ENCODE data around the gene EEF1AKMT2.

The EEF1AKMT2 gene

DNA sequence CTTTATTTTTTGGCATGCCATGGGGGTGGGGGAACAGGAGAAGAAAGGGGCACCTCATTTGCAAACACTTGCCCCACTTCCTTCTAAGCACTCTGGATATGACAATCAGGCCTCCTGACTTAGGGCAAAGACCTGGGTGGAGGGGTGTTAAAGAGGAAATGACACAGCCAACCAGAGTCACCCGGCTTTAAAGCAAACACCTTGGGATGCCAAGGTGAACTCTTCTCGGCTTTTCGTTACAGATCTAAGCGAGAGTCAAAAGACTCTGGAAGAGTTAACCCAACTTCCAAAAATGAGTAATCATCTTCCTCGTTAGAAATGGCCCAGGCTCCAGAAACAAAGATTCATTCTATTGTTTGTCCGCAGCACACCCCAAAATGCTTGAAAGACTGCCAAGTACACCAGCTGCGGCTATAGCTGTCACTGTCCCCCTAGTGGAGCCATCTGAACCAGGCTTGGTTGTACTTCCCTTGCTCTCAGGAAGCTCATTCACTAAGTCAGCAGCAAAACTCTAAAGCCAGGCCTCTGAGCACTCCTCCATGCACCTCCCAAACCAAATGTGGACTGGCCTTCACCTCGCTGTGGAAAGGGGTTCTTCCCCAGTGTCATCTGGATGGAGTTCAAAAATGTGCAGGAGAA, 72.4 kb downstream of the EEF1AKMT2 start:
- DNase-seq (ENCODE audit: low spot score) = no peak

DNA sequence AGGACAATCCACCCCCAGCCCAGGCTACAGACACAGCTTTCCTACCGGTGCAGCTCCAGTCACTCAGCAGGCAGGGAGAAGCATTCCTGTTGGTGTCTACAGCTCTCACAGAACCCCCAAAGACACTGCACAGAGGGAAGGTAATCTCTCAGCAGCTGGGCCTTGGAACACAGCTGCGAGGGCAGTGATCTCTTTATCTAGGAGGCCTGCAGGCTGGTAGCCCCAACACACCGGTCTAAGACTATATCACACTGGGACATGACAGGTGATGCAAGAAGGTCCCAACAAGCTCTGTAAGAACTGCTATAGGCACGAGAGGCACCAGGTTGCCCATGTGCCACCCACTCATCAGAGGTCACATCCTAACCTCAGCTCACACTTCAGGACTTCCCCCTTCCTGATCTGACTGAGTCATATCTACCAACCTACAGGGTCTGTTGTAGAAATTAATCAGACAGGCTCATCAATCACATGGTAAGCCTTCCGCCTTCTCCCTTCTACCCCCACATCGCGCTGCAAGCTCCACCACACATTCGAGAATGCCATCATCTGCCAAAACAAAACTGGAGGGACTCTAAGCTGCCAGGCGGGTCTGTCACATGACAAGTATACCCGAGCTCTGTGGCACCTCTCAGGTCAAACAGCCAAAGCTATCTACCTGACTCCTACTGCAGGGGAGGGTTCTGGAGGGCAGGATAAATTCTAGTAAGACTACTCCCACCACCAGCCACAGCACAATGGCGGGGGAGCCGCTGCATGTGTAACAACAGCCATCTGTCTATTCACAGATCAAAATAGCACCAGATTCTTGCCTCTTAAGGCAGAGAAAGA, 73.6 kb downstream of the EEF1AKMT2 start:
- DNase-seq (ENCODE audit: low spot score) = no peak

DNA sequence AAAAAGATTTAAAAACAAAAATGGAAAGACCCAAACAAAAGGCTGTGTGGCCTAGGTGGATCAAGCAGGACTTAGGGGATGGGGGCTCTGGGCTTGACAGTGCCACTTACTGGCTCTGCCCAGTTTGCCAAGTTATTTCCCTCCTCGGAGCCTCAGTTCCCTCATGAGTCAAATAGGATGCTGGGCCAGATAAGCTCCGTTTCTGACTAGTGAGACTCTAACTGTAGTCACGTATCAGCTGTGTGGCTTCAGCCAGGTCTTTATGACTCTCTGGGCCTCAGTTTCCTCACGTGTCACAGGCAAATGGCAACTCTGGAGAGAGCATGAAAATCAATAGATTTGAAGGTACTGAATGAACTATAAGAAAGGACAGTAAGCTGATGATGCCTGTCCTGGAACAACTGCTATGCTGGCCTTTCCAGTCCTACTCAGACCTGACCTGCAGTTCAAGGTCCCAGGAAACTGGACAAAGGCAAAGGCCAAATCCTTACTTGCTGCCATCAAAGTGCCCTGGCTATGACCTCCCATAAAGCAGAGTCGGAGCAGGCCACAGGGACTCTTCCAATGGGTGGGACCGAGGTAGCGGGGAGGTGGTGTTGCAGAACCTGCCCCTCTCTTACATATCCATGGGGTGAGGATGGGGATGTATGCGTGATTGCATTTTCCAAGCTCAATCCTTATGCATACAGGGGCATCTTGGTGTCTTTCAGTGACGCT, 74.5 kb downstream of the EEF1AKMT2 start:
- no peak for DNase-seq (ENCODE audit: low spot score)

DNA sequence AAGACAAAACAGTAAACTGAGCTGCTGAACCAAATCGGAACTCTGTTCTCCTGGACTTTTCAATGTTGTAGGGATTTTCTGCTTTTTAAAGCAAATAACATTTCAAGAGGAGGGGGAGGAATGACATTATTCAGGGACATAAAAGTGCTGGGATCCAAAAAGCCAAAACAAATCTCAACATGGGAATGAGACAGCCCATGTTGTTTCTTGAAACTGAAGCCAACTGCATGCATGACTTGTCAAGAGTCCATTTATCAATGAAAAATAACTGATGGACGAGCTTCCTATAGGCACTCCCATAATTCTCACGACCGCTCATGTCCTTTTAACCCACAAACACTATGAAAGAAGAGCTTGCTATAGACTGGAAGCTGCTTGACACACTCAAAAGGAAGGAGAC, 75.3 kb downstream of the EEF1AKMT2 start:
- DNase-seq (ENCODE audit: low spot score) = no peak

DNA sequence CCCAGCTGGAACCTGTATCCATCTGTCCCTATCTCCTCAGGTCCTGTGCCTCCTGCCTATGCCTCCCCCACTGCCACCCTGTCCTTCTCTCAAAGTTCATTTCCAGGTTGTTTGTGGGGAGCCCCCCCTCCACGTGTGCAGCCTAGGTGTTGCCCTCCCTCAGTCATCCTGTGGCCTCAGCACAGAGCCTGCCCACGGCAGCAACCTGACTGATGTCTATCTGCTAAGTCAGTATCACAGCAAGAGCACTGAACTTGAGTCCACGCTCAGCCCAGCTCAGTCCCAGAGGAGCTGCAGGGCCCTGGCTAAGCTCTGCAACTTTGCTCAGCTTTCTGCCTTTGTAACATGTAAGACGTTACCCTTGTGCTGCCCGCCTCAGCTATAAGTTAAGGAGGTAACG, 76.2 kb downstream of the EEF1AKMT2 start:
- DNase-seq (ENCODE audit: low spot score) = no peak

DNA sequence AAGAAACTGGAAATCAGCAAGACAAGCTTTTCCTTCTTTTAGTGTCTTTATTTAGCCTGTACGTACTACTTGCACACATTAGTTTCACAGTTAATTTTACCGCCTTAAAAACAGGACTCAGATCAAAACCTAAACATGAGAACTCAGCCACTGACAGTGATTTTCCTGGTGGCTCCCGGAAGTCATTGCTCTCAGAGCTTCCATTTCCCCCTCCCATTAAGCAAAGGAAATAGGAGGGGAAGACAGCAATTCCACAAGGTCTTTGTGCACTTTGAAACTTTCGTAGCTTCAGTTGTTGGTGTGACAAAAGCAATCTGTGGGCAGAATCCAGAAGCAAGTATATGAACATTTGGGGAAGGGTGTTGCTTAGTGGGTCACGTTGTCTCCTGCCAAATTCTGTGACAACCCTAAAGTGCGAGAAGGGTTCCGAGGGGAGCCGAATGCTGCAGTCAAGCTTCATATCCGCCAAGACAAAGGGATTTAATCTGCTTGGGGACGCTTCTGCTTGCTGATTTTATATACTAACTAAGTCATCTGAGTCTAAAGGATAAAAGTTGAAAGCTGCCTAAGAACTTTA, 77.9 kb downstream of the EEF1AKMT2 start:
- DNase-seq (ENCODE audit: low spot score) = no peak

DNA sequence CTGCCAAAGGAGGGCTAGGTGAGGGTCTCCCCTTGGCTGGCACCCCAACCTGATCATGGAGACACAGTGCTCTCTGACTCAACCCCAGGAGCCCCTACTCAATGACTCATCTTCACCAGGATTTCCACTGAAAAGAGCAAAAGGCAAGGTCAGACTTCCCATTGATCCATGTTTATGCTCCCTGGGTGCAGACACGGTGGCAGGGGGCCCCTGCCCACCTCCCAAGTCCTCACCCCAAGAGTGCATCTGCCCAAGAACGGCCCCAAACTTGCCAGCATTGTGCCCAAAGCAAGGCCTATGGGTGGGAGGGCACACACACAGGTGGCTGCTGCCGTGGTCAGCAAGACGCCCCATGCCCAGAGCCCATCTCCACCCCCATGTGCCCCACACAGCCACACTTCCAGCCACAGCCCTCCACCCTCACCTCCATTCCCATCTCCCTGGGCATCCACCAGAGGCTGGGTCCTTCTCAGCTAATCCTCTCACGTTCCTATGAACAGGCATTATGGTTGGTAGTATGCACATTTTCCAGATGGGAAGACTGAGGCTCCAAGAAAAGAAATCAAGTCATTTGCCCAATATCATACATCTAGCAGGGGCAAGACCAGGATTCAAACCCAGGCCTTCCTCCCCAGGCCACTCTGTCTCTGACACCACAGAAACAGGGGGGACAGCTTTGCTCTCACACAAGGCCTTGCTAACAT, 78.8 kb downstream of the EEF1AKMT2 start:
- no peak for DNase-seq (ENCODE audit: low spot score)

DNA sequence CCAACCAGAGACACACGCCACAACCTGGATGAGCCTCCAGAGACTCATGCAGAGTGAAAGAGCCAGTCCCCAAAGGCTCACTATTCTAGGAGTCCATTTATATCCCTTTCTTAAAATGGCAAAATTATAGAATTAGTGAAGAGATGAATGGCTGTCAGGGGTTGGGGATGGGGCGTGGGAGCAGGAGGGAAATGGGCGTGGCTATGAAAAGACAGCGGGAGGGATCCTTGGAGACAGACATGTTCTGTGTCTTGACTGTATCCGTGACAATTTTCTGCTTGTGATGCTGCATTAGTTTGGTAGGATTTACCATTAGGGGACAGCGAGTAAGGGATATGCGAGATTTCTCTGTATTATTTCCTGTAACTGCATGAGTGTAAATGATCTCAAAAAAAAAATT, 80.5 kb downstream of the EEF1AKMT2 start:
- no peak for DNase-seq (ENCODE audit: low spot score)

DNA sequence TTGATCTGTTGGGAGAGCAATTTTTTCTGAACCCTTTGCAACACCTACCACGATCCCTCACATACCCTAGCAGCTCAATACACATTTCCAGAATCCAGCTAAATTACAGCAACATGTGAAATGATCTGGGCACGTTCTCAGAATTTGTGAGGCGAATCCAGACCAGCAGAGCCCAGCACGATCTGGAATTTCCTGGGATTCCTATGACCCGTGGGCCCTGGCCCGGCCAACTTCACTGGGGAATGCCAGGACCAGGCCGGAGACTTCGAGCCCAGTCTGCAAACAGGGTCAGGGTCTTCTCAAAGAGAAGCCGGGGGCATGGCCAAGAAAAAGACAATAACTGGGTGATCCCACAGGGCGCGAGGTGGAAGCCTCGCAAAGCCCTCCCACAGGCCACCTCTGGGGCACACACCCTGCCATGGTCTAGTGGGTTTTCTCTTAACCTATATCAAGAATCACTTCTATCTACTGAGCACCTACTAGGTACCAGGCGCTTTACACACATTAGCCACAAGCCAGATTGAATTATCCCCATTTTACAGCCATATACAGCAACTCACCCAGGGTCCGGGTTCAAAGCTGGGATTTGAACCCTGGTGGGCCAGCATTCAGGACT, 81.3 kb downstream of the EEF1AKMT2 start:
- DNase-seq (ENCODE audit: low spot score) = no peak

DNA sequence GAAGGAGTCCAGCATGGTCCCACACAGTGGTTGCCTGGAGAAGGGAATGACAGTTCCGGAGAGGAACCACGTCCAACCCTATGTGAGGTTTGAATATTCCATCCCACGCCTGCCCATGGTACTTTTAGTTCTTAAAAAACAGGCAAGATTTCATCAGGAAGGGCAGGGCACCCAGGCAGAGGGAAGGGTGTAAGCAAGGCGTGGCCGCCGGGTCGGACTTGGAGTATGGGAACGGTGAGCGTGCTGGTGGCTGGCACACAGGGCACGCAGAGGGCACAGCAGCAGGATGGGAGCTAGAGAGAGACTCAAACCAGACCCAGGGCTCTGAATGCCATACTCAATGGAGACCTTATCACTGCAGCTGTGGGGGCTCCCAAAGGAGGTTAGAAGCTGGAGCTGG, 81.8 kb downstream of the EEF1AKMT2 start:
- no peak for DNase-seq (ENCODE audit: low spot score)

DNA sequence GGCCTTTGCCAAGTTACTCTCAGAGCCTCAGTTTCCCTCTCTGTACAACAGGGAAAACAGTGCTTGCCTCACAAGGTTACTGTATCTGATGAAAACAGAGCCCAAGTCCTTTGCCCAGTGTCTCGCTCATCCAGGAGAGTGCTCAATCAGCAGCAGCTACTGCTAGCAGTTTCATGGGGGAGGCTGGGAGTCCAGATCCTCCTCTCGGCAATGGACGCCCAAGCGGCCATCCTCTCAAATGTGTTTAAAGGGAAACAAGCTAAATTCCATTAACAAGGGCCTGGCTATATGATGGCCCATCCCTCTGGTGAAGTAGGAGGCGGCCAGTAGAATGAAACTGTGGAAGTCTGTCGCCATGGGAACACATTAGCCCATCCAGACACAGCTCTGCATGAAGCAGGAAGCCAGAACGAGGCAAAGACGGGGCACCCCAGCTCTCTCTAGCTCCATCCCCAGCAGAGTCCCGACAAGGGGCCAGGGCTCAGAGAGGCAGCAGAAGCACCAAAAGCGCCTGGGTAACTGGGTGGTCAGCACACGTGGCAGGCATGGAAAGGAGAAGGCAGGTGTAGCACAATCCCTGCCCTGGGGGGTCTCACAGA, 82.7 kb downstream of the EEF1AKMT2 start:
- no peak for DNase-seq (ENCODE audit: low spot score)

DNA sequence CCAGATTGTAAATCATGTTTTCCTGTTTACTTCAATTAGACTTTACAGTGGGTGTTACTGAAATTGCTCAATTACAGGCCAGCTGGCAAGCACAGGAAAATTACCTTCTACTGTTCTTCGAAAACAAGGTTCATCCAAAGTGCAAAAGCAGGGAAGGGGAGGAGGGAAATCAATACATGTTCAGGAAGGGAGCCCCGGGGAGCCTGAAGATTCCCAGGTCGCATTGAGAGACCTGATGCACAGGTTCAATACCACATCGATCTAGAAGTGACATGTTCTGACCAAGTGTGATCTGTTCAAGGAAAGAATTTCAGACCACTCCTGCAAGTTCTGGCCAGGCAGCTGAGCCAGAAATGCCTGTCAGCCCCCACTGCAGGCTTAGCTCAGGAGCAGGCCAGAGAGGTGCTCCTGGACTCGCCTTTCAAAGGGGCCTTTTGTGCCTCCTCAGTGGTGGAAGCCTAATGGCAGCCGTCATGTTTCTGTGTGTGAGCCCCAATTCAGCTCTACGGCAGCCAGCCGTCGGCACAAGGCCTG, 83.4 kb downstream of the EEF1AKMT2 start:
- DNase-seq (ENCODE audit: low spot score) = no peak
